Medulla oblongata (tissue), 1 donor: ENCODE measurements around the gene FLT4.

ENCODE experiments used
- DNase-seq: peaks from one replicate; pipeline ENCODE4 v3.0.0-alpha.2; 2015; ENCODE audit errors: extremely low spot score

FLT4 gene

DNA sequence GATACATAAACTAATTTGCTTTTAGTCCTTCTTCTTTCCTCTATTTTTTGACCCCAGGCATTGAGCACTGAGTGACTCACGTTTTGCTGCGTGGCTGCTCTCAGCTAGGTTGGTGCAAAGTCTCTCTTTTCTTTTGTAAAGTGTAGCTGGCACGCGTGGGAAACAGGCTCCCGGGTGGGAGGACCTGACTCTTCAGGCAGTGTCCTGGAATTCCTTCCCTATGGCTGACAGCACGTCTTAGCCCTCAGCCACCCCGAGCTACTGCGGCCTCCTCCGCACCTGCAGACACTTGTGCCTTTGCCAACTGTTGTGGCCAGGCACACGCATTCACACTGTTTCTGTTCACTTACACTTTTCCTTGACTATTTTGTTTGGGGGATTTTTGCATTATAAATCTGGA is 57.2 kb downstream of the FLT4 start:
- DNase-seq = no peak

DNA sequence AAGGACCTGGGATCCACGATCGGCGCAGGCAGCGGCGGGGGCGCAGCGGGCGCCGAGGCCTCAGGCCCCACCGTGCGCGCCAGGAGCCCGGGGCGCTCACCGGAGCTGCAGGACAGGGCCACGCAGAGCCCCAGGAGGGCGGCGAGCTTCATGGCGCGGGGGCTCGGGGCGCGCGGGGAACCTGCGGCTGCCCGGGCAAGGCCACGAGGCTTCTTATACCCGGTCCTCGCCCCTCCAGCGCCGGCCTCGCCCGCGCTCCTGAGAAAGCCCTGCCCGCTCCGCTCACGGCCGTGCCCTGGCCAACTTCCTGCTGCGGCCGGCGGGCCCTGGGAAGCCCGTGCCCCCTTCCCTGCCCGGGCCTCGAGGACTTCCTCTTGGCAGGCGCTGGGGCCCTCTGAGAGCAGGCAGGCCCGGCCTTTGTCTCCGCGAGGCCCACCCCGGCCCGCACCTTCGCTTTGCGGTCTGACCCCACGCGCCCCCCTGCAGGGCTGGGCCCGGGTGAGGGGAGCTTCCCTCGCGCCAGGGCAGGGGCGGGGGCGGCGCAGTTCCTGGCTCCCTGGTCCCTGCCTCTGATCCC is 58.0 kb downstream of the FLT4 start, which contains the start of gene SCGB3A1:
Gene SCGB3A1, minus strand, starts transcription at position 189 of the 577 bp plus-strand sequence. Its CDS starts 37 bp downstream, at position 152.
- no peak for DNase-seq

DNA sequence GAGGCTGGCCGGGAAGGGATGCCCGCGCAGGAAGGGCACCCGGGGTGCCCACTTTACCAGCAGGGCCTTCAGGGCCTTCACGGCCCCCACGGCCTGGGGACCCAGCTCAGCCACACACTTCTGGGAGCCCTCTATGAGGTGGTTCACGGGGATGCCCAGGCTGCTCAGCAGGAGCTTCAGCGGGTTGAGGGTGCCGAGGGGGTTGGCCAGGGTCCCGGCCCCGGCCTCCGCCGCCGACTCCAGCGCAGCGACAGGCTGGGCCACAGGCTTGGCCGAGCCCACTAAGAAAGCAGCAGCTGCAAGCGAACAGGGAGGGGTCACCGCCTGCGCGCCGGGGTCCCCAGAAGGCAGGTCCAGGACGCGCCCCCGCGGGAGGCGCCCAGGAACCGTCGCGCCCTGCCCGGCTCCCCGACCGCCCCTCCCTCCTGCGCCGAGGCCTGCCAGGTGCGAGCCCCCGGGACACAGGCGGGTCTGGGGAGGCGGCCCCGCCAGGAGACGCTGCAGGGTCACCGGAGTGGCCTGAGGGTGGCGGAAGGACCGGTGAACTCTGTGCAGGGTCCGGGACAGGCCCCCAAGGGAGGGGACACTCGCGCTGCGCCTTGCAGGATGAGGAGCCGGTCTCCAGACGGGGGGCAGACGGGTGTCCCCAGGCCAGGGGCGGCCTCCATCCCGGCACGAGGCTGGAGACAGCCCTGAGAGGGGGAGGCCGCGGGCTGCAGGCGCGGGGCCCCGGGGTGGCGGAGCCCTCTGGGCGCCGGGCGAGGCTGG is 58.7 kb downstream of the FLT4 start:
- no peak for DNase-seq

DNA sequence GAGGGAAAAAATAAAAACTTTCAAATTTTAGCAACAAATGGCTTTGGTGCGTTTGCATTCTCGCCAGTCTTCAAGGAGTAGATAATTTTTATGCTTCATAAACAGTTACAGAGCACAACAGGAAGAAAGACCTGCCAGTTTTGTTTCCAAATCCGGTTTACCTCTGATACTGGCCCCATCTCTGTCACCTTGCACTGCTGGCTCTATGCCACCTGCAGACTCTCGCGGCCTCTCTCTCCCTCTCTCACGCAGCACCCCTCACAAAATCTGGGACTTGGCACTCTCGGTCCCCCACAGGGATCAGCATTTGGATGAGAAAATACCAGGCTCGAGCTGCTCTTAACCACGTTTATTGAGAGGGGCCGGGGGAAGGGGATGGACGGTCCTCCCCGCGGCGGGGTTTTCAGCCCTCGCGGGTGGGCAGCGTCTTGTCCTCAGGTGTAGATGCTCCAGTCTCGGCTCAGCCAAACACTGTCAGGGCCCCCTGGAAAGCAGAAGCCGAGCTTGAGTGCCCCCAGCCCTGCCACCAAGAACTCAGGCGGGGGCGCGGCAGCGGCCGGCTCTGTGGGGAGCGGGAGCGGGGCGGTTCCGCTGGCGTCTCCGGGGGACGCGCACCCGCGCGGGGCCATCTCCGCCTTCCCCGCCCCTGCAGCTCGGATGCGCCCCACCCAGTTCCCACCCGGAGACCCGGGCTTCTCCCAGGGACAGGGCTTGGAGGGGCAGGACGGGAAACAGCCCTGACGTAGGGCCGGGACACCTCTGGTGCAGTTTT is 59.4 kb downstream of the FLT4 start:
- no peak for DNase-seq

DNA sequence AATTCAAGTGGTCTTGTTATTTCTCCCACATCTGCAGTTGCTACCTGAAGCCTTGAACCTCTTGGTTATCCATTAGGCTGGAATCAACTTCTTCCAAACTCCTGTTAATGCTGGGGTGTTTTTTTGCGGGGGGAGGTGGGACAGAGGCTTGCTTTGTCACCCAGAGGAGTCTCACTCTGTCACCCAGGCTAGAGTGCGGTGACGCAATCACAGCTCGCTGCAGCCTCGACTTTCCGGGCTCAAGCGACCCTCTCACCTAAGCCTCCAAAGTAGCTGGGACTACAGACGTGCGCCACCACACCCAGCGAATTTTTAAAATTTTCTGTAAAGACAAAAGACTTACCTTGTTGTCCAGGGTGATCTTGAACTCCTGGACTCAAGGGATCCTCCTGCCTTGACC is 62.5 kb downstream of the FLT4 start:
- DNase-seq = no peak

DNA sequence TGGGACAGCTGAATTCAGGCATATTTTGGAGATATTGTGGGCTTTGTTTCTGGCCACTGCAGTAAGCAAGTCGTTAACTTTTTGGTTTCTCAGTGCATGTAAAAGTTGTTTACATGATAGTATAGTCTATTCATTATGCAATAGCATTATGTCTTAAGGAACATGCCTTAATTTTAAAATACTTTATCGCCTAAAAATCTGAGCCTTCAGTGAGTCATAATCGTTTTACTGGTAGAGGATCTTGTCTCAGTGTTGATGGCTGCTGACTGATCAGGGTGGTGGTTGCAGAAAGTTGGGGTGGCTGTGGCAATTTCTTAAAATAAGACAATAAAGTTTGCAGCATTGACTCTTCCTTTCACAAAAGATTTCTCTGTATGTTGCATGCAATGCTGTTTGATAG is 63.2 kb downstream of the FLT4 start:
- no peak for DNase-seq

DNA sequence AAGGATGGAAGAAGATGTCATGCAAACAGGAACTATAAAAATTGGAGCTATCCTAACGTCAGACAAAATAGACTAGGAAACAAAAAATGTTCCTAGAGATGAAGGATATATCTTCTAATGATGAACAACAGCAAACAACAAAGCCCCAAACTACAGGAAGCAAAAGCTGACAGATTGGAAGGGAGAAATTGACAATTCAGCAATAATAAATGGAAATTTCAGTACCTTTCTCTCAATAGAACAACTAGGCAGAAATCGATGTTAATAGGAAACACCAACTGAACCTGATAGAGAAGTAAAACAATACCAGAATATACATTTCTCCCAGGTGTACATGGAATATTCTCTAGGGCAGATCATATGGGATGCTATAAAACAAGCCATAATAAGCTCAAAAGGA is 65.7 kb downstream of the FLT4 start:
- no peak for DNase-seq

DNA sequence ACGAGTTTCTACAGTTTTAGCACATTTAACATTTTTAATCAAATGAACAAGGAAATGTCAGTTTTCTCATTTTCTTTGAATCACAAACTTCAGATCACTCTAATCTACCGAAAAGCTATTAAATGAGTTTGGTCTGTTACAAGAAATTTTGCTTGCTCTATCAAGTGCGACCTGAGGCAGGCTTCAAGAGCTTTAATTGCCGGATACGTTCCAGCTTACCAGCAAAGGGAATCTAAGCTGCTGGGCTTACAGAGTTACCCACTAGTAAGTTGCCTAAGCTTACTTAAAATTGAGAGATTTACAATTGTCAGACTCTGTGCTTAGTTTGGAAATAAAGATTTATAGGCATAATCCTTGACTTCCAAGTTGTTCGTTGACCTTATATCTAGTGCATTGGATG is 68.7 kb downstream of the FLT4 start:
- DNase-seq = no peak

DNA sequence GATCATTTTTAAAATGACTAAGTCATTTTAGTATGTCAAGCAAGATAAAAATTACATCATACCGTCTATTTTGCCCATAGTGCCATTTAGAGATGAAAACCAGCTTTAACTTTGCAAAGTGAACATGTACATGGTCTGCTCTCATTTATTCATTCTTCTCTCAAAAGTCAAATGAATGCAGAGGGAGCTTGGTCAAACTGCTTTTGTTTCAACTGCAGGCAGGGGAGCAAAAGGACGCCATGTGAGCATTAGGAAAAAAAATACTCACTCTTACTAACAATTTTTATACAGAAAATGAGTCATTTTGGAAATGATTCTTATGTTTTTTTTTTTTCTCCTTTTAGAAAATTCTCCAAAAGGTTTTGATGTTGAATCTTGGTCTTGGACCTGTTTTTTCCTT is 73.8 kb downstream of the FLT4 start:
- peak; percentile 13 for DNase-seq

DNA sequence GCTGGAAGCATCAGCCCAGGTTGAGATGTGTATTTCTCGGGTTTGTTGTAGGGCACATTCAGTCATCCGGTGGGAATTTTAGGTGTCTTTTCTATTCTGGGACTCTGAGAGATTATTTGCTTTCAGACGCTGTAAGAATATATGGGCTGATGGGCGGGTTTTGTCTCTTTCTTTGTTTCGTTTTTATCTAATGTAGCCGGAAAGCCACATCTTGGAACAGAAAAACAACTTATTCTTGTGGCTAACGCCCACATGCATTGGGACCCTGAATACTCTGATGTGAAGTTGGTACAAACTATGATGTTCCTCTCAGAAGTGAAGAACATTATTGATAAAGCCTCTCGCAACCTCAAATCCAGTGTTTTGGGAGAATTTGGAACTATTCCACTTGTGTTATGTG is 80.5 kb downstream of the FLT4 start:
- DNase-seq = no peak

DNA sequence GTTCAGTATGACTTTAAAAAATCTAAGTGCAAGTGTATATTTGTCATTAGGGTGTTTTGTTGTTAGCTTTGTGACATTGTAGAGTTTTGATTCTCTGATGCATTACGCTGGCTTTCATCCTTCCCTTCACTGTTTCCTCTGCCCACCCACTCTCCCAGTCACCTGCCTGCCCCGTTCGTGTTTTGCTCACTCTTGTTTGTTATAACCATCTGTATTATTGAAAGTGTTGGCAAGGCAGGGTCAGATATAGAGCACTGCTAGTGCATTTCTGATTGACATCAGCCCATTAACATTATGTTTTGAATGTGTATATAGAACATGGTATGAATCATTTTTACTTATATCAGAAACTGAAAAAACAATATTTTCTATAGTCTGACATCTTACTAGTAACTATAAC is 85.4 kb downstream of the FLT4 start:
- no peak for DNase-seq

DNA sequence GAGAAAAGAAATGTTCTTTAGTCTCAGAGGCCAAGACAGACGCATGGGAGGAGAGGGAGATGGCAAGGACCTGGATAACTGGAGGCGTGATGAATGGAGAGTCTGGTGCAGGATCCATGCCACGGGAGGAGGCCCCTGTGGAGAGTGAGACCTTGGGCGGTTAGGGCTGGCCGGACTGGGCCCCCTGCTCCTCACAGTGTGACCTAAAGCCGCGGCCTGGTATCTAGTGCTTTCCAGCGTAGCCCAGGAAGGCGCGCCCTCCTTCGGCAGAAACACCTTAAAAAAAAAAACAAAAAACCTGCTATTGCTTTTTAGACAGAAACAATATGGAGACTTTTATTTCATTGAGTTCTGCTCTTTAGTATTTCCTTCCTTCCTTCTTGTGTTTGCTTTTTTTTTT is 91.2 kb downstream of the FLT4 start:
- no peak for DNase-seq

DNA sequence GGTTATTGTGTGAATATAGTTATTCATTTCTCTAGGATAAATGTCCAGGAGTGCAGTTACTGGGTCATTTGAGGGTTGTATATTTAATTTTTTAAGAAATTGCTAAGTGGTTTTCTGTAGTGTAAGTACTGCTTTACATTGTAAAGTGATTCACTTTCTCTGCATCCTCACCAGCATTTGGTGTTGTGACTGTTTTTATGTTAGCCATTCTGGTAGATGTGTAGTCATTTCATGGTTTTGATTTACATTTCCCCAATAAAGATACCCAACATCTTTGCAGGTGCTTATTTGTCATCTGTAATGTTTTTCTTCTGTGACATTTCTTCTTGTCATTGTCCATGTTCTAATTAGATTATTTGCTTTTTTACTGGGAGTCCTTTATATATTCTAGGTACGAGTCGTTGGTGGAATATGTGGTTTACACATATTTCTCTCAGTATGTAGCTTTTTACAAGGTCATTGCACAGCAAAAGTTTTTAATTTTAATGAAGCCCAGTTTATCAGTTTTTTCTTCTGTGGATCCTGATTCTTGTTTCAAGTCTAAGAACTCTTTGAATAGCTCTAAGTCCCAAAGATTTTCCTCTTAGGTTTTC is 92.1 kb downstream of the FLT4 start:
- no peak for DNase-seq

DNA sequence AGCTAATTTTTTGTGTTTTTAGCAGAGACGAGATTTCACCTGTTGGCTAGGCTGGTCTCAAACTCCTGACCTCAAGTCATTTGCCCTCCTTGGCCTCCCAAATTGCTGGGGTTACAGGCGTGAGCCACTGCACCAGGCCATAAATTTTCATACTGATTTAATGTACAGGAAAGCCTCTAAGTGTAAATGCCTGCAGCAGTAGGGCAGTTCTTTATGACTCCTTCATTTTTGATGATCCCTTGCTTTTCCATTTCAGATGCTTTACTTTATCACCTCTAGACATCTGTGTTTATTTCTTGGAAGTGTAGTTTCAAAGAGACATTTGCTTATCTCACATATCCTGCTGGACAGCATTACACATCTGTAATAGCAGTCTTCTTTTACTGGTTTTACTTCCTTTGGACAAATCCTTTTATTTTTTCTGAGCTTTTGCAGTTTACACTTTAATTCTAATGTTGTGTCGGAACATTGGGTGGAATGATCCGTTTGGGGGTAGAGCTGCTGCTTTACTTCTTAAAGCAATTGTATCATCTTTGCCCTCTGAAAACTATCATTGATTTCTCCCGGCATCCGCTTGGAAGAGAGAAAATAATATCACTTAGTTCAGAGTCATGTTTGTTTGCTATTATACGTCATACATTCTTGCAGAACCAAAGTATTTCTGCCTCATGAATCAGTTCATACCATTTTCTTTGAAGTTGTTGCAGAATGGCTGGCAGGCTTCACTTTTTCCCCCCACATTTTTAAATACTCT is 94.1 kb downstream of the FLT4 start:
- no peak for DNase-seq

DNA sequence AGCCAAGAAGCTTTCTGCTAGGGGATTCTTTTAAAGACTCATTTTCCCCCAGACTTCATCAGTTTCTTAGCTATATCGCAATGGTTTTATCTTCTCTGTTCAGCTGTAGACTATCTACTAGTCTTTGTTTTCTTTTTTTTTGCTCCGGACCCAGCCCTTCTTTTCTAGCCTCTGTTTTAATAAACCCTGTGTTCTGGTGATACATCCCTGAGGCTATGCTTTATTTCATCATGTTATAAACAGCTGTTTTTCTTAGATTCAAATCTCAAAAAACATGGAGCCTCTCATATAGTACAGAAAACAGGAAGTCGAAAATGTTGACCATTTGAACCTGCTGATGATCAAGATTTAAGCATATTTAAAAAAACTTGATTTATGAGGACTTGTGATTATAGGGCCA is 95.9 kb downstream of the FLT4 start:
- DNase-seq = no peak
